ENCODE data around the gene CCT8. TPM values are rescaled to one million over a fixed set of nuclear protein-coding genes. Genes with fewer than 3 reads are reported as not detected.
A peak's percentile ranks its signal among the peaks of the same experiment; 100 is the strongest.
"Not testable (repeated sequence)": the region's sequence is repeated elsewhere in the genome, so short reads cannot be mapped to it uniquely, and the experiment has no call there.

The CCT8 gene
- polyA plus RNA-seq, 3 donors: 220 to 292 (median 247) TPM

DNA sequence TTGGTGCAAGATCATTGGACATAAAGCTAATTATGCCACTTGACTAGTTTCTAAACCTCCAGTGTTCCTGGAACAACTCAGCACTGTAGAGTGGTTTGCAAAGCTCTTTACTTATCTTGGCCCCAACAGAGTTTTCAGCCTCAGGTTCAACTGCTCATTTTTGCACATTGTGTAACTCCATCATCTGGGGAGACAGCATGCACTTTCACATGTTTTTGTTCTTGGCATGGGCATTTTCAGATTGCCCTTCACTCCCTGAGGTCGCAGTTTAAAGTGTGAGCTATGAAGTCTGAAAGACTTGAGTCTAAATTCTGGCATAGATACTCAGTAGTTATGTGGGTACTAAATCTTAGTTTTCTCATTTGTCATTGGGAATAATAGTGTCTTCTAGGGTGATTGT lies 43.9 kb downstream of the CCT8 start:
- DNase-seq: no peak

DNA sequence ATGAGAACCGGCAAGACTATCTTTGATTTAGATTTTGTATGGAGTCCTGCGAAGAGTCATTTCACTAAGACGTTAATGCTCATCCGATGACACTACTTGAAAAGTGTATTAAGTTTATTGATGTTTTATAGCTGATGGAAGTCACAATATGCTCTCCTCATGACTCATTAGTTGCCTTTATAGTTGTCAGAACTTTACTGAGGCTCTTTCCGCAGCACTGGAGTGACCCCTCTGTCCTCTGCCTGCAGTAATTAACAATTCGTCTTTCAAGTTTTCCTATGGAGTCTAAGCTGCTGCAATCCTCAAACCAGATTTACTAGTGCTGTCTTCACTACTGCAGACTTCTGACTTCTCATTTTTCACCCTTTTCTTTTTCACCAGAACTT lies 48.1 kb downstream of the CCT8 start:
- peak; percentile 7 for DNase-seq

DNA sequence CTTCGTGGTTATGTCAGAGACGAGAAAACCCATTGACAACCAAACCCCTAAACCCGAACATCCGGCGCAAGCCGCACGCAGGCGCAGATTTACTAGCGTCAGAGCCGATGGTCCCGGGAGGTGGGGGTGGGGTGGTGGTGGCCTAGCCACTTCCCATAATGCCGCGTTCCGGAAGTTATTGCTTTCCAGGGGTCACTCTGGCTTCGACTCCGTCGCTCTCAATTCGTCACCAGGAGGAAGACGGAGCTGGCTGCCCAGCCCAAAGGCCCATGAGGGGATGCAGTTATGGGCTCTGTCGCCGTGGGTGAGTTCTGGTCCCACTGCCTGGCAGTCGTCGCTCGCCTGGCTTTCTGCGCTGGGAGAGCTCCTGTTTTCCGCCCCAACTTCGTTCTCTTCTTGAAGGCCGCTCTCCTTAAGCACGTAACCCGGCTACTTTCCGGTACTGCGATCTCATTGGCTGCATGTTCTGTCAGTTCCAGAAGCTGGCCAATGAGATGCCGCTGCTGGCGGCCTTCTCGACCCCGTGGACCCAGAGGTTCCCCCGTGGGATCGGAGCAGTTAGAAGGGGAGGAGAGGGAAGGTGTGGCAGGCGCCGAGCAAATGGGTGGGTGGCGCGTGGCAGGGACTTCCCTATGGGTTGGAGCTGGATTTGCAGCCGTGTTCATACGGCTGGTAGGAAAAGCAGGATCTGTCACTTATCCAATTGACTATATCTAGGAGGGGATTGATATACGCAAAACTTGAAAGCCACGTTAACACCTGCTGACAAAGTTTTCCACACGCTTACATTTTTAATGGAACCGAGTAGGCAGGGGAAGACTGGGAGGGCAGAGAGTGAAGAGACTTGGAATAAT lies 48.7 kb downstream of the CCT8 start, which contains the start of gene USP16:
Gene USP16 (plus strand): TSS at position 195 of the 854 bp plus-strand sequence. CDS start 3,246 bp downstream, outside the sequence.
- DNase-seq: peak; percentile 98

DNA sequence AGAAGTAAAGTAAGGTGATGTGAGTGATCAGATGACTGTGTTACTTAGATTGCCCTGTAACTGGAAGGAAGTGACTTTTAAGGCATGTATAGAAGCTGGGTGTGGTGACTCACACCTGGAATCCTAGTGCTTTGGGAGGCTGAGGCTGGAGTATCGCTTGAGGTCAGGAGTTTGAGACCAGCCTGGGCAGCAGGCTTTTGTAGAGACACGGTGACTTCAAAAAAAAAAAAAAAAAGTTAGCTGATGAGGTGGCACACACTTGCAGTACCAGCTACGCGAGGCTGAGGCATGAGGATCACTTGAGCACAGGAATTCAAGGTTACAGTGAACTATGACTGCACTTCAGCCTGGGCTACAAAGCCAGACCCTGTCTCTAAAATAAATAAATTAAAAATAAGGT lies 51.3 kb downstream of the CCT8 start:
- no peak for DNase-seq

DNA sequence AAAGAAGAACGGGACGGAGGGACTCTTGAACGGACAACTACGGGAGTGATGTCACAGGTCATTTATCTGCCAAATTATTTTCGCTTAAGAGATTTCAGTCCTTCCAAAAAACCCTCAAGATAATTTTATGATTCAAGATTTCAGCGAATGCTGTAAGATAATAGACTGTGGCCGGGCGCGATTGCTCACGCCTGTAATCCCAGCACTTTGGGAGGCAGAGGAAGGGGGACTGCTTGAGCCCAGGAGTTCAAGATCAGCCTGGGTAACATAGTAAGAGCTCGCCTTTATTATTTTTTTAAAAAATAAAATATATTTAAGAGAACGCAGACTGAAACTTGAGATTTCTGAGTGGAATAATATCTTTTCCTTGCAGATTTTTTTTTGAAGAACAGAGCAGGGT lies 54.9 kb downstream of the CCT8 start:
- DNase-seq: no peak

DNA sequence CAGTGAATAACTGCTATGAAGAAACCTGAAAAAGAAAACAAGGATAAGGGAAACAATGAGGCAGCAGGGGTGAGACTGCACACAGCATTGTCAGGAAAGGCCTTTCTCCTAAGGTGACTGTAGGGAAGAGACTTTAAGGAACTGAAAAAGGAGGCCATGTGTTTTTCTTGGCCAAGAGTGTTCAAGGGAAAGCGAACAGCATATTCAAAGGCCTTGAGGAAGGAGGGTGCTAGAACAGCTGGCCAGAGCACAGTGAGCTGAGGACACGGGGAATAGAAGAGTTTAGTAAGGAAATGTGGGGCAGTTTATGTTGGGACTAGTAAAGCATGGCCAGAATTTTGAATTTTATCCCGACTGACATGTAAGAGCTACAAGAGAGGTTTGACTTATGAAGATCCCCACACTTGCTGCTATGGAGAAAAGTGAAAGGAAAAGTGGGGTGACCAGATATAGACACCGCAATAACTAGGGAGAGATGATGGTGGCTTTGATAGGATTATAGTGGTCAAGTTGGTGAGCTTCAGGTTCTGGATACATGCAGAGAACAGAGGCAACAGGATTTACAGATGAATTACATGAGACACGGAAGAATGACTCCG lies 55.7 kb downstream of the CCT8 start:
- no peak for DNase-seq

DNA sequence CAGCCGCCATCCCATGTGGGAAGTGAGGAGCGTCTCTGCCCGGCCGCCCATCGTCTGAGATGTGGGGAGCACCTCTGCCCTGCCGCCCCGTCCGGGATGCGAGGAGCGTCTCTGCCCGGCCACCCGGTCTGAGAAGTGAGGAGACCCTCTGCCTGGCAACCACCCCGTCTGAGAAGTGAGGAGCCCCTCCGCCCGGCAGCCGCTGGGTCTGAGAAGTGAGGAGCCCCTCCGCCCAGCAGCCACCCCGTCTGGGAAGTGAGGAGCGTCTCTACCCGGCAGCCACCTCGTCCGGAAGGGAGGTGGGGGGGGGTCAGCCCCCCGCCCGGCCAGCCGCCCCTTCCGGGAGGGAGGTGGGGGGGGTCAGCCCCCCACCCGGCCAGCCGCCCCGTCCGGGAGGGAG lies 62.2 kb downstream of the CCT8 start:
- DNase-seq: not testable (repeated sequence)

DNA sequence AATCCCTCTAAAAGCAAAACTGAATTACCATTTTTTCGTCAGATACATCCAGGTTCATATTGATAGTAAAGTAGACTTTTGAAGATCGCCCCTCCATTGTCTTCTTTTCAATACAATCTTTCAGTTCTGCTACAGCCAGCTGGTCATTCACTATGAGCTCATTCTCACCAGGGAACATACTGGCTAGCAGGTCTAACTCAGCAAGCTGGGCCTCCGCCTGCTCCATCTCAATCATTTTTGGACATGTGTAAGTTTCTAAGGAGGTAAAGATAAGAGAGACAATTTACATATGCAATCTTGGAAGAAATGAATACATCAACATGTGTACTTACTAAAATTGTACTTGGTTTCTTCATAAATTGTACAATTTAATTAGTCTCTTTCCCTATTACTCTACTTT lies 65.1 kb downstream of the CCT8 start:
- DNase-seq: no peak

DNA sequence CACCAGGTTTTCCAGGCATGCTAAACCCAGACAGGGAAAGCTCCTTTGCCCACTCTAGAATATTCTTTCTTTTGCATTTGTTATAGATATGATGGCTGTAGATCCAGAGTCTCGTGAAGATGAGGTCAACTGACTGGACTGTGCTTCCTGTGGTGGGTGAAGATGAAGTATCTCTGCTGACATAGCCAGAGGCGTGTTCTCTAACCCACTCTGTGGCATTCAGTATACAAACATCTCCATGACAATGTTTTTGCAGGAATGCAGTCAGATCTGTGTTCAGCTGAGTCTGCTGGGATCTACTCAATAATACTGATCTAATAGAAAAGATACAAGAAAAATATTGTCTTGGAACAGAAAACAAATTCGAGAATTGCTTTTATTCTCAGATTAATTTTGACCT lies 65.6 kb downstream of the CCT8 start:
- no peak for DNase-seq

DNA sequence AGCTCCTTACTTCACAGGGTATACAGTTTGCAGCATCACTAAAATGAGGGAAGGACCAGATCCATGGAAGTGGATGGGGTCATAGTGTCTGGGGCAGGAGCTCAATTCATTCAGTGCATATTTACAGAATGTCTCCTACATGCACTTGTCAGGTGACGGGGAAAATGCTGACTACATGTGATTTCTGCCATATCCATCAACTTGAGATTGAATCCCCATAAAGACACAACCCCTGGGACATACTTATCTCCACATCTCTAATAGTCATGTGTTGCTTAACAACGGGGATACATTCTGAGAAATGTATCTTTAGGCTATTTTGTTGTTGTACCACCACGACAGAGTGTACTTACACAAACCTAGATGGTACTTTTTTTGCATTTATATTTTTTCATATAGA lies 66.3 kb downstream of the CCT8 start:
- DNase-seq: no peak

Other genes starting within 250 kb of the CCT8 start
- gene LTN1, start 80.8 kb downstream of the CCT8 start, polyA plus RNA-seq (ENCODE audit: insufficient read length in 3 of 3): 10 to 100 TPM; 28.0 to 38.5 (median 38.2) TPM
- 10 to 100 TPM; 18.0 to 20.4 (median 19.0) TPM for gene RWDD2B, start 54.3 kb downstream of the CCT8 start, polyA plus RNA-seq (ENCODE audit: insufficient read length in 3 of 3)
- 10 to 100 TPM; 45.9 to 55.5 (median 53.1) TPM for gene USP16, start 49.0 kb downstream of the CCT8 start, polyA plus RNA-seq (ENCODE audit: insufficient read length in 3 of 3)
- gene MAP3K7CL, start 57.0 kb upstream of the CCT8 start, polyA plus RNA-seq (ENCODE audit: insufficient read length in 3 of 3): 1 to 10 TPM; 5.5 to 7.0 (median 6.4) TPM
- 10 to 100 TPM; 37.8 to 47.3 (median 41.2) TPM for gene BACH1, start 225.3 kb upstream of the CCT8 start, polyA plus RNA-seq (ENCODE audit: insufficient read length in 3 of 3)

Measured in renal pelvis (tissue), 4 donors.